ENCODE results near the gene CYSLTR2. TPM values are rescaled to one million over a fixed set of nuclear protein-coding genes. Genes with fewer than 3 reads are reported as not detected.

The CYSLTR2 gene
- total and polyA plus RNA-seq, 9 of the 15 experiments (the other 6 are each of a cell fraction or from before 2014, with no cell fraction given): not detected

DNA sequence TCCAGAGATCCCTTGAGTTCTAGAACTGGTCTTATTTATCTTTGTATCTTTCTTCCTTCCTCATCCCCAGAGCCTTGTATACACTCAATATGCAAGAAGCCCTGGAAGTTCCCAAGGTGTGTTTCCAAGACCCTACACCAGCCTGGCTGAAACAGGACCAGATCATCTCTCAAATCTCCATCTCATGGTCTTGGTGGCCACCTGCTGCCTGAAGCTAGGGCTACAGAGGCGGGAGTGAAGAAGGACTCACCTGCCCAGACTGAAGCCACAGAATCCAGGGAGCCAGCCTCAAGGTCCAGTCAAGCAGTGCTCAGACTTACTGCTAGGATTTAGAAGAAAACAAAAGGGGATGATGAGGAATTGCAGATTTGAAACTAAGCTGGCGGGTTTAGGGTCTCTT lies 6.1 kb upstream of the CYSLTR2 start:
- WGBS (ENCODE audit: insufficient coverage, low coverage, missing lambda C conversion rate): 0% methylated on average over 2 of the region's 2 CpGs

More for the DNA sequence above, 6.1 kb upstream of the CYSLTR2 start:
- Histone ChIP-seq H4K20me1 (replicated peaks; ENCODE audit: control insufficient read depth, insufficient read depth, low read length) (no peaks in the 10 kb centered on the region), H3K27me3 (ENCODE audit: control insufficient read depth in 2 of 2, insufficient read depth in 2 of 2, low read length in 2 of 2) (peaks cover 0 to 5% of the 10 kb centered on the region in 2 experiments; a peak in 2 of 5 replicates), H3K9ac (ENCODE audit: insufficient read depth in 1 of 2, low read depth in 2 of 2, low read length in 2 of 2) (no peak overlapping the region), H3K4me1 (replicated peaks in 1 of 2; ENCODE audit: control insufficient read depth in 2 of 2, insufficient read depth in 2 of 2, low read length in 2 of 2) (no peaks in the 10 kb centered on the region; a peak in 1 of 5 replicates), H3K4me2 (ENCODE audit: insufficient read depth, low read length) (no peak overlapping the region), H3K27ac (ENCODE audit: extremely low read depth, low read depth, low read length) (no peak overlapping the region), H3K4me3 (no peak overlapping the region), H3K9me3 (replicated peaks; ENCODE audit: control insufficient read depth, insufficient read depth, low read depth, low read length) (no peaks in the 10 kb centered on the region), H2AFZ (ENCODE audit: low read depth, low read length) (no peak overlapping the region), H3K79me2 (ENCODE audit: control insufficient read depth, insufficient read depth, low read length) (no peaks in the 10 kb centered on the region), H3K9me1 (ENCODE audit: control insufficient read depth, insufficient read depth, low read length) (no peaks in the 10 kb centered on the region), H3K36me3 (ENCODE audit: control insufficient read depth, insufficient read depth, low read length) (no peaks in the 10 kb centered on the region)
- CTCF ChIA-PET (ENCODE audit: low intra/inter-chr PET ratio): interaction anchor here (0.5 to 1.2 kb wide), 4 partner anchors 52 to 874 kb away, joined by 3 to 4 read pairs (median 4); no protein-coding TSS in a partner anchor
- no TSS peak for BruUV-seq (replicated peaks)
- in situ Hi-C loops (cut with MboI): no loop called here
- FAIRE-seq (no peak), DNase-seq (ENCODE audit: extremely low read depth in 1 of 4, low spot score in 3 of 4) (no peak), ATAC-seq (peak; percentile 51; the same call in 1 of the 3 replicates)
- intact Hi-C loops (cut with micrococcal nuclease): loop anchor here (1.0 kb wide), 1 partner anchor 52 kb away; no protein-coding TSS in a partner anchor
- peak; percentile 25 to 64; a peak in 2 of 4 replicates for TF ChIP-seq RAD21 (CRISPR knock-in tag; conservative IDR thresholded peaks at IDR 0.05 in 1 of 2, IDR thresholded peaks at IDR 0.05 in 1 of 2)
- no peak for TF ChIP-seq HMG20A (CRISPR knock-in tag; conservative IDR thresholded peaks at IDR 0.05)
- peak; percentile 17 to 39 (median 32); a peak in 4 of 6 replicates for TF ChIP-seq CTCF (IDR thresholded peaks at IDR 0.05 in 2 of 3, conservative IDR thresholded peaks at IDR 0.05 in 1 of 3; ENCODE audit: insufficient read depth in 2 of 3, low read depth in 1 of 3, low read length in 3 of 3)
- no peak for TF ChIP-seq SRSF9 (IDR thresholded peaks at IDR 0.05; ENCODE audit: borderline replicate concordance, low read depth, low read length)
- TF ChIP-seq NONO (IDR thresholded peaks at IDR 0.05; ENCODE audit: low read depth in 2 of 2, low read length in 1 of 2): no peak
- TF ChIP-seq, protein P1, sequence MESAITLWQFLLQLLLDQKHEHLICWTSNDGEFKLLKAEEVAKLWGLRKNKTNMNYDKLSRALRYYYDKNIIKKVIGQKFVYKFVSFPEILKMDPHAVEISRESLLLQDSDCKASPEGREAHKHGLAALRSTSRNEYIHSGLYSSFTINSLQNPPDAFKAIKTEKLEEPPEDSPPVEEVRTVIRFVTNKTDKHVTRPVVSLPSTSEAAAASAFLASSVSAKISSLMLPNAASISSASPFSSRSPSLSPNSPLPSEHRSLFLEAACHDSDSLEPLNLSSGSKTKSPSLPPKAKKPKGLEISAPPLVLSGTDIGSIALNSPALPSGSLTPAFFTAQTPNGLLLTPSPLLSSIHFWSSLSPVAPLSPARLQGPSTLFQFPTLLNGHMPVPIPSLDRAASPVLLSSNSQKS (CRISPR knock-in tag; IDR thresholded peaks at IDR 0.05): no peak
- TF ChIP-seq KDM4B (IDR thresholded peaks at IDR 0.05; ENCODE audit: borderline replicate concordance in 2 of 2, low read depth in 1 of 2): no peak
- no peak for TF ChIP-seq SOX6 (IDR thresholded peaks at IDR 0.05)
- no peak for TF ChIP-seq LARP7 (IDR thresholded peaks at IDR 0.05)
- POLR2A ChIA-PET: interaction anchor here (0.7 kb wide), 1 partner anchor 15 kb away, joined by 3 read pairs; no protein-coding TSS in a partner anchor

Data from K562 (cell line).